GM12801 (cell line): Measurements from ENCODE around the gene SYNE2.

Experiments used
- TF ChIP-seq, protein P1 (sequence below): IDR thresholded peaks from one replicate; pipeline ENCODE4 v1.5.1; 2011; ENCODE audit warnings: control low read depth; ENCODE audit not compliant: insufficient read length; ENCODE audit errors: extremely low read depth

Gene SYNE2

DNA sequence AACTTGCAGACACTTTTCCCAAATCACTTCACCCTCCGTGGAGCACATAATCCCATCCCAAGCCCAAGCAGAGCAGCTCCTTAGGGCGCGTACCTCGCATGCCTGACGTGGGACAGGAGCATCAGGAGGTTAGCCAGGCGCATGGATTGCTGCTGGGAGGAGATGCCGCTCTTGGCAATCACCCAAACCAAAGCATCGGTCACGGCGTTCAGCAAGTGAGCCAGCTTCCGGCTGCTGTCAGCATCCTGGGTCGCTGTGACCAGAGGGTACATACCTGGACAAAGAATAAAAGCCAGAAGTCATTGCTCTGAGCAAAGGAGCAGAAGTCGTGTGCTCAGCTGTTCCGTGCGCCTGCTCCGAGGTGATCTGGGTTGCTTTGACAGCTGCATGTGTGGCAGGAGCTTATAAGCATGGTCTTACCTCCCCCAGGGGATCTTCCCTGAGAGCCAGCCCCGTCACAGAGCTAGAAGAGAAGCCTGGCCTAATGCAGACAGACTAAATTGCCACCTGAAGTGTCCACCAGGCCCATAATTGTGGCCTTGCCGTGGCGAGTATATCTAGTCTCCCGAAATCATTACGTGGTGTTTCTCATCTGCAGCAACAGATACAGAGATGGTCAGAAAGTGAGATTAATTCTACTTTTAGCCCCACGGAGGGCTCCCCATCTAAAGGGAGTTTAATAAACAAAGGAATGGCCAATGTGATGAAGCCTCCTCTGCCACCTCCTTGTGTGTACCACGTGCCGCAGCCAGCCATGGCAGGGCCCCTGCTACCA lies 382.3 kb downstream of the SYNE2 start:
- TF ChIP-seq, protein P1, sequence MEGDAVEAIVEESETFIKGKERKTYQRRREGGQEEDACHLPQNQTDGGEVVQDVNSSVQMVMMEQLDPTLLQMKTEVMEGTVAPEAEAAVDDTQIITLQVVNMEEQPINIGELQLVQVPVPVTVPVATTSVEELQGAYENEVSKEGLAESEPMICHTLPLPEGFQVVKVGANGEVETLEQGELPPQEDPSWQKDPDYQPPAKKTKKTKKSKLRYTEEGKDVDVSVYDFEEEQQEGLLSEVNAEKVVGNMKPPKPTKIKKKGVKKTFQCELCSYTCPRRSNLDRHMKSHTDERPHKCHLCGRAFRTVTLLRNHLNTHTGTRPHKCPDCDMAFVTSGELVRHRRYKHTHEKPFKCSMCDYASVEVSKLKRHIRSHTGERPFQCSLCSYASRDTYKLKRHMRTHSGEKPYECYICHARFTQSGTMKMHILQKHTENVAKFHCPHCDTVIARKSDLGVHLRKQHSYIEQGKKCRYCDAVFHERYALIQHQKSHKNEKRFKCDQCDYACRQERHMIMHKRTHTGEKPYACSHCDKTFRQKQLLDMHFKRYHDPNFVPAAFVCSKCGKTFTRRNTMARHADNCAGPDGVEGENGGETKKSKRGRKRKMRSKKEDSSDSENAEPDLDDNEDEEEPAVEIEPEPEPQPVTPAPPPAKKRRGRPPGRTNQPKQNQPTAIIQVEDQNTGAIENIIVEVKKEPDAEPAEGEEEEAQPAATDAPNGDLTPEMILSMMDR: no peak

DNA sequence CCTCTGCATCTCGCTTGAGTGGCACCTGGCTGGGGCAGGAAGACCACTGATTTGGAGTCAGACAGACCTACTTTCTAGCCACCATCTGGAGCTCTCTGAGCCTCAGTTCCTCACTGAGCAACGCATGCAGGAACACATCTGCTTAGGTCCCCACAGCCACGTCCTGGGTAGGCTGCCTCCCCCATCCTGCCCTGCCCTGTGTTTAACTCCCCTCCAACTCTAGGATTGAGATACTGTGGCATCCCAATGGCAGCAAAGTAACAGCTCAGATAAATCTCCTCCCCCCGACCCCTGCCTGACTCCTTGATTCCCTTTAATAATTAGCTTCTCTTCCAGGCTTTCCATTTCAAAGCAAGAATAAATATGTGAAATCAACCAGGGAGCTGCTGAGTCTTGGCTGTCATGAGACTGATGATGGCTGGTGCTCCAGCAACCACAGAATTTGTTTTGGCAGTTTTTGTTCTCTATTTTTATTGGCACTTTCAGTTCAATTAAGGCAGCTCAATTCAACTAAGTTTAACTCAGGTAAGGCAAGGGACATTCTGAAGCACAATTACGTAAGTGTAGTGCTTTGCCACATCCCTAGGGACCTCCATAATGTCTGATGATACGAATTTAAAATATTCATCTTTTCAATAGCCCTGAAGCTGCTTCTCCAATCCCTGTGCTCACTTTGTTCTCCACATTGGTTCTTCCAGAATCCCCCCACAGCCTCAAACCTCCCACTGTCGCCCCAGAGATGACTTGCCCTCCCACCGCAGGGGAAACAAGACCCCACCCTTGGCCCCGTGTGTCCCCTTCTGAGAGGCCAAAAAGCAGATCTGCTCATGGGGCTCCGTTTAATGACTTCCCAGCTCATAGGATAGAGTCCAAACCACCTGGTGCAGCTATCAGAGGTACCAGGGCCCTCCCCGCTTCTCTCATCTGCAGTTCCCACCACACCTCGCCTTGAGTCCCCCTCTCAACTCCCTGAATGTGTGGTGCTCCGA lies 383.1 kb downstream of the SYNE2 start:
- TF ChIP-seq, protein P1: no peak

DNA sequence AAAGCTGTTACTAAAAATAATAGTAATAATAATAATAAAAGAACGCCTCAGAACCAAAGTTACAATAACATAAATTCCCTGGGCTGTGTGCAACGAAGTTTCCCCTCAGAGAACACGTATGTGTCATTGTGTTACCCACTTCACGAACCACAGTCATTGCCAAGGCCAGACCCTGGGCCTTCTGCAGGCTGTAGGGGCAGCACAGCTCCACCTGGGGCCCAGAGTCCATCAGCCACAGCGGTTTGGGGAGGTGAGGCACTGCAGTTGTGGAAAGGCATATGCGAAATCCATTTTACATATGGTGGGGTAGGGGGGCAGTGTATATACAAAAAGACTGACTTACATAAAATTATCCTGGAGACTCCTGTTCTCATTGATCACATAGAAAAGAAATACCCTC lies 385.2 kb downstream of the SYNE2 start:
- TF ChIP-seq, protein P1: no peak

DNA sequence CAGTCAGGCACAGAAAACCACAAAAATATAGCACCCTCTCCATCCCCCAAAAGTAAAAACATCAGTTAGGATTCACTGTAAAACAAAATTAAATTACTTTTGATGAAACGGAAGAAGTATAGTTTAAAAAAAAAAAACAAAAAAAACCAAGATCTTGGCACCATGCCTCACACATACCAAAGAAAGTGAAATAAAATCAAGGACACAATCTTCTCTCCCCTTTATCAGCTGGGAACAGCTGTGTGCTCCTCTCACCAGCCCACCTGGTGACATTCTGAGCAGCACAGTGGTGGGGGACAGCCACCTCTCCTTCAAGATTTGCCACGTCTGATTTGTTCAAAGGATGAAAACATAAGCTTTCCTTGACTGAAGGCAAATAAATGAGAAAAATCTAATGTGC lies 385.8 kb downstream of the SYNE2 start:
- TF ChIP-seq, protein P1: no peak

DNA sequence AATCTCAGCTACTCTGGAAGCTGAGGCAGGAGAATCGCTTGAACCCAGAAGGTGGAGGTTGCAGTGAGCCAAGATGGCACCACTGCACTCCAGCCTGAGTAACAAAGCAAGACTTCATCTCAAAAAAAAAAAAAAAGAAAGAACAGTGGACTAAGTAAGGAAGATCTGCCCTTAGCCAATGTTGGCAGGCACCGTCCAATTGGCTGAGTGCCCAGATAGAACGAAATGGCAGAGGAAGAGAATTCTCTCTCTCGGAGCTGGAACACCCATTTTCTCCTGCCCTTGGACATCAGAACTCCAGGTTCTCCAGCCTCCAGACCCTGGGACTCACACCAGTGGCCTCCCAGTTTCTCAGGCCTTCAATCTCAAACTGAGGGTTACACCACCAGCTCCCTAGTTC lies 391.5 kb downstream of the SYNE2 start:
- TF ChIP-seq, protein P1: no peak

DNA sequence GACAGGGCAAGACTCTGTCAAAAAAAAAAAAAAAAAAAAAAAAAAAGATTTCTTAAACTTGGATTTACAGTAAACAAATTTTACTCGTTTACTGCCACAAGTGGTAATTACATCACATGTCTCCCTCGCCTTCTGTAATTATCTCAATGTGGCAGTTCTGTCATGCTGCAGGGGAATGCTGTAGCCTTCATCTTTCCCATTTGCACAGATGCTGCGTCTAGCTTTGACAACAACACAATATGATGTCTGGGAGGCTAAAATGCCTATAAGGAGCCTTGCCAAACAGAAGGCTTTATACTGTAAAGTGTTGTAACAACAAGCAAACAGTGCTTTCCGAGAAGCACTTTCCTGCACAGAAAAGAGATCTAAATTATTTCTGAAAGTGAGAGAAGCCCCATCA lies 392.7 kb downstream of the SYNE2 start:
- TF ChIP-seq, protein P1: no peak

DNA sequence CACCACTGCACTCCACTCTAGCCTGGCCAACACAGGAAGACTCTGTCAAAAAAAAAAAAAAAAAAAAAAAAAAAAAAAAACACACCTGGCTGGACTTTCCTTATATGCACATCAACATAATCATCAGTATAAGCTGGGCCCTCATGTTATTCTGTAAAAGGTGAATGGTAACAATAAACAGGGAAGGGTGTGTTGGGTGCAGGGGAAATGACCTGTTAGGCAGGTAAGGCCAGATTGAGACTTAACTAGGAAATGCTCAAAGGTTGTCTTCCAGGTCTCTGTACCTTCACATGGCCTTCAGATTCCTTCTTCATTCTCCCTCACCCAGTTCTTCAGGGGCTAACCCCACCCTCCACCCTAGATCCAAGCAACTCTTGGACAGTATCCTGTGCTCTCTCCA lies 393.9 kb downstream of the SYNE2 start:
- TF ChIP-seq, protein P1: no peak
